Measurements from ENCODE around the gene ZNF888.
"Not testable (repeated sequence)": the region's sequence is repeated elsewhere in the genome, so short reads cannot be mapped to it uniquely, and the experiment has no call there.

ZNF888 gene

DNA sequence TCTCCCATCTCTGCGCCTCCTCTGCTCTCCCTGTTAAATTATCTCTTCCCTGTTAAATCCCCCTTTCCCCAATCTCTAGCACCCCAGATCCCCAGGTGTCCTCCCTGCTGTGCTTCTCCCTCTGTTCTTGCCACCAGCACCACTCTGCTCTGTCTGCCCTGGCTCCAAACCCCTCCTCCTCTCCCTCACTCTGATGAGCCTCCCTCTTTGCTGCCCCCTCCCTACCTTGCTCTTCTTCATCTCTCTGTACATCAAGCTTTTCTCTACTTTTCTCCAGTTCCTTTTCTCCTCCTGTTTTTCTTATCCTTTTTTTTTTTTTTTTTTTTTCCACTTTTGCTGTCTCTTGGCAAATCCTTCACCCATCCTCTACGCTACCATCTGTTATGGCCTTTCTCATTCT, 18.3 kb upstream of the ZNF888 start:
- not testable (repeated sequence) for DNase-seq

DNA sequence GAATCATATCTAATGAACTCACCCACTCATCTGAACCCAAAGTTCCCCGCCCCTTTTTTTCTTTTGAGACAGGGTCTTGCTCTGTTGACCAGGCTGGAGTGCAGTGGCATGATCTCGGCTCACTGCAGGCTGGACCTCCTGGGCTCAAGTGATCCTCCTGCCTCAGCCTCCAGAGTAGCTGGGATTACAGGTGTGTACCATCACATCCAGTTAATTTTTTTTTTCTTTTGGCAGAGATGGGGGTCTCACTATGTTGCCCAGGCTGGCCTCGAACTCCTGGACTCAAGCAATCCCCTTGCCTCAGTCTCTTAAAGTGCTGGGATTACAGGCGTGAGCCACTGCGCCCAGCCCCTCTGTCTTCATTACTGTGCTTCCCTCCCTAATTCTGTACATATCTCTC, 17.7 kb upstream of the ZNF888 start:
- DNase-seq, result not testable (repeated sequence)

DNA sequence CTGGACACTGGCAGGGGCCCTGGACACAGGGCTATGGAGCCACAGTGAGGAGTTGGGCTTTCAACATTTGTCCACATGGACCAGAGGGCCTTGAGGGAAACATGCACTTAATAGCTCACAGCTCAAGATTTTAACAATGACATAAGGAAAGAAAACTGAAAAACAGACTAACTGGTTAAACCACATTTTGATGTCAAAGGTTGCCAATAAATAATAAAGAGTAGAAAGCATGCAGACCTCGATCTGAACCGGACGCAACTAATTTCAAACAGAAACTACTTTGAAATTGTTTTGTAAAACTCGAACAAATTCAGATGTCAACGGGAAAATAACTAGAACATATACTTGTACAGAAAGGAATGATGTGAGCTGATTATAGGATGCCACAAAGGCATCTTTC, 15.5 kb upstream of the ZNF888 start:
- no peak for DNase-seq

DNA sequence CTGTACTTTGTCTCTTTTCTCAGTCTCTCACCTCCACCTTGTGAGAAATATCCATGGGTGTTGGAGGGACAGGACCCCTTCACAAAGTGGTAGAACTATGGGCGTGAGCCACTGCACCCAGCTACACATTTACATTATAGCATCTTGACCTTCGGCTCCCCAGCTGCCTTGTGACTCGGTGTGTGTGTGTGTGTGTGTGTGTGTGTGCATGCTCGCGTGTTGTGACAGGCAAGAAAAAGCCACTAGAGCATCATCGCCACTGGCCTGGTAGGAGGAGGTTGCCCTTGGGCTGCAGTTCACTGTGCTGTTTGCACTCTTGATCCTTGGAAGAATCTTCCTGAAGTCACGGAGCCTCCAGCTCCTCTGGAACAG, 13.7 kb upstream of the ZNF888 start:
- no peak for DNase-seq

DNA sequence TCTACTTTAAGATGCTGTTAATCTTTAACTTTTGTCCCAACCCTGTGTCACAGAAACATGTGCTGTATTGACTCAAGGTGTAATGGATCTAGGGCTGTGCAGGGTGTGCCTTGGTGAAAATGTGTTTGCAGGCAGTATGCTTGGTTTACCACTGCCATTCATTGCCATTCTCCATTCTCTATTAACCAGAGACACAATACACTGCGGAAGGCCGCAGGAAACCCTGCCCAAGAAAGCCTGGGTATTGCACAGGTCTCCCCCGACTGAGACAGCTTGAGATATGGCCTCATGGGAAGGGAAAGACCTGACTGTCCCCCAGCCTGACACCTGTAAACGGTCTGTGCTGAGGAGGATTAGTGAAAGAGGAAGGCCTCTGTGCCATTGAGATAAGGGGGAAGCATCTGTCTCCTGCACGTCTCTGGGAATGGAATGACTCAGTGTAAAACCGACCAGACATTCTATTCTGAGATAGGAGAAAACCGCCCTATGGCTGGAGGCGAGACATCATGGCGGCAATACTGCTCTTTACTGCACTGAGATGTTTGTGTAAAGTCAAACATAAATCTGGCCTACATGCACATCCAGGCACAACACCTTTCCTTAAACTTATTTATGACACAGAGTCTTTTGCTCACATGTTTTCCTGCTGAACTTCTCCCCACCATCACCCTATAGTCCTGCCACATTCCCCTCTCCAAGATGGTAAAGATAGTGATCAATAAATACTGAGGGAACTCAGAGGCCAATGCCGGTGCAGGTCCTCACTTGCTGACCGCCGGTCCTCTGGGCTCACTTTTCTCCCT, 13.1 kb upstream of the ZNF888 start:
- DNase-seq, result no peak

DNA sequence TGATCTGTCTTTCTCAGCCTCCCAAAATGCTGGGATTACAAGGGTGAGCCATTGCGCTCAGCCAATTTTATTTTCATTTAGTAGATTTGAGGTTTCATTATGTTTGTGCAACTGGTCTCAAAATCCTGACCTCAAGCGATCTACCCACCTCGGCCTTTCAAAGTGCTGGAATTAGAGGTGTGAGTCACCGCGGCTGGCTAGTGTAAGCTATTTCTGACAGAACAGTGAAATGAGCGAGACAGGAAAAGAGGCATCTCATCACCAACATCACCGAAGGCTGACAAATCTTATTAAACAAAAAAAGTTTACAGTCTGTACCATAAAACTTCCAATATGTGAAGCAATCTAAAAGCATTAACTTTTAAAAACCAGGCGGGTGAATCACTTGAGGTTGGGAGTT, 12.2 kb upstream of the ZNF888 start:
- no peak for DNase-seq

DNA sequence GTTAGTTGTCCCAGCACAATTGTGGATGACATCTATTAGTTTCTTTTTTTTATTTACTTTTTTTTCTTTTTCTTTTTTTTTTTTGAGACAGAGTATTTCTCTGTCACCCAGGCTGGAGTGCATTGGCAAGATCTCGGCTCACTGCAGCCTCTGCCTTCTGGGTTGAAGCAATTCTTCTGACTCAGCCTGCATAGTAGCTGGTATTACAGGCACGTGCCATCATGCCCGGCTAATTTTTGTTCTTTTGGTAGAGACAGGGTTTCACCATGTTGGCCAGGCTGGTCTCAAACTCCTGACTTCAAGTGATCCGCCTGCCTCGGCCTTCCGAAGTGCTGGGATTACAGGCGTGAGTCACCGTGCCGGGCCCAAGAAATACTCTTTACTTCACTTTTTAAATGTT, 1.4 kb upstream of the ZNF888 start:
- not testable (repeated sequence) for DNase-seq

DNA sequence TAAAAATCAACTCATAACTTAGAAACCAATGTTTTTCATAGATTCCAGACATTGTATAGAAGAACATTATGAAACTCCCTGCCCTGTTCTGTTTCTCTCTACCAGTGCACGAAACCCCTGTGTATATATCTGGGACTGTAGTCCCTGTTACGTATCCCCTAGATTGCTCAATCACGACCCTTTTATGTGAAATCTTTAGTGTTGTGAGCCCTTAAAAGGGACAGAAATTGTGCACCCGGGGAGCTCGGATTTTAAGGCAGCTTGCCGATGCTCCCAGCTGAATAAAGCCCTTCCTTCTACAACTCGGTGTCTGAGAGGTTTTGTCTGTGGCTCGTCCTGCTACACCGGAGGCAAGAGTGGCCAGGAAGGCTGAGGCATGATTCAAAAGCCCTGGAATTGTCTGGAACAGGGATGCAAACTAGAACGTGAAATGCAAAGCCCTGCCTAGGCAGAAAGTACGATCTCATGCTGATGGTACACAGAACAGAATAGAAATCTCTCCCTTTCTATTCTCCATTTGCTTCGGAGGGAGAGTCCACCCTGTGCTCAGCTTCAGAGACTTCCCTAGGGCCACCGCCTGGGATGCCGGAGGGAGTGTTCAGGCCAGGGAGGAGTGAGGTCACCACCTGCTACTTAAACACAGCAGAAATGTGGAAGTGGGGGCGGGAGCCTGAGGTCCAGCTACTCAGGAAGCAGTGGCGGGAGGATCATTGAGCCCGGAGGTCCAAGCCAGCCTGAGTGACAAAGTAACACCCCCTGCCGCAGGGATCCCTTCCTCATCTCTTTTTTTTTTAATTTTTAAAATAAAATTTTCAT, 758 bp upstream of the ZNF888 start:
- no peak for DNase-seq

DNA sequence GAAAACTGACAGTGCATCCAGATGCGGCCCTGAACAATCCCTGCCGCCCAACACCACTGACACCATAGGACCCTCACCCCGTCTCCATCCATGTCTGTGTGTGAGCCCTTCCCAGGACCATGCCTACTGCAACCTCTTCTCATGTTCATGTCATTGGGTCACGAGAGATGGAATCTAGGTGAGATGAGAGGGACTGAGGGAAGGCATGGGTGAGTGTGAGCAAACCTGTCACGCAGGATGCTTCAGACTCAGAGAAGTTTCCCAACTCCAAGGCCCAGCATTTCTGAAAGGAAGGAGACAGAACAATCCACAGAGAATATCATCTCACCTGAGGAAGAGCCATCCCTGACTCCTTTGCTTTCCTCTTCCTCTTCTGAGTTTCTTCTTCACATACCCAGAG, 5.7 kb downstream of the ZNF888 start:
- DNase-seq, result no peak

DNA sequence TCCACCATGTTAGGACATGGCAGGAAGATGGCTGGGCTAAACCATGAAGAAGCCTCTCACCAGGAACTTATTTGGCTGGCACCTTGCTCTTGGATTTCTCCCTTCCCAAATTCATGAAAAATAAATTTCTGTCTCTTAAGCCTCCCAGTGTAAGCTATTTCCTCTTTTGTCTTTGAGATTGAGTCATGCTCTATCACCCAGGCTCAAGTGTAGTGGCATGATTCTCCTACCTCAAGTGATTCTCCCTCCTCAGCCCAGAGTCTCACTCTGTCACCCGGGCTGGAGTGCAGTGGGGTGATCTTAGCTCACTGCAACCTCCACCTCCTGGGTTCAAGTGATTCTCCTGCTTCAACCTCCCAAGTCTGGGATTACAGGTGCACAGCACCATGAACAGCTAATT, 12.6 kb downstream of the ZNF888 start:
- DNase-seq, result no peak

DNA sequence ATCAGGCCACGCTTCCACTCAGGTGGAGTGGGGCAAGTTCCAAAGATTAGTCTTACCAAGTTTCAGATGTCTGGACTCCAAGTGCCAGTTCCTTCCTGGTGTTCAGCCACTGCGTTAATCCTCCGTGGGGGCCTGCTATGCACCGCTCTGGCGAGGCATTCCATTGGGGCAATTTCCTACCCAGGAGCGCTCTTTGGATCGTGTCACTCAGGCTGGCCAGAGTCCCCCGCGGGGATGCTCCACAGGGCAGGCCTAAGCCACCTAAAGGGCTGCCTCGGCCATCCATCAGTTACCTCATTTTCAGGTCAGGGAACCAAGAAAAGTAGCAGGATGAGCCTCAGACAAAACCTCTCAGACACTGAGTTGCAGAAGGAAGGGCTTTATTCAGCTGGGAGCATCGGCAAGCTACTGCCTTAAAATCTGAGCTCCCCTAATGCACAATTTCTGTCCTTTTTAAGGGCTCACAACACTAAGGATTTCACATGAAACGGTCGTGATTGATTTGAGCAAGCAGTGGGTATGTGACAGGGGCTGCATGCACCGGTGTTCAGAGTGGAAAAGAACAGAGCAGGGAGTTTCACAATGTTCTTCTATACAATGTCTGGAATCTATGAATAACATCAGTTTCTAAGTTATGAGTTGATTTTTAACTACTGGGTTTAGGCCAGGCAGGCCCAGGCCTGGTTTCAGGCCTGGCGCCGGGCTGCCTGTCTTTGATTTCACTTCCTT, 19.0 kb downstream of the ZNF888 start:
- not testable (repeated sequence) for DNase-seq

DNA sequence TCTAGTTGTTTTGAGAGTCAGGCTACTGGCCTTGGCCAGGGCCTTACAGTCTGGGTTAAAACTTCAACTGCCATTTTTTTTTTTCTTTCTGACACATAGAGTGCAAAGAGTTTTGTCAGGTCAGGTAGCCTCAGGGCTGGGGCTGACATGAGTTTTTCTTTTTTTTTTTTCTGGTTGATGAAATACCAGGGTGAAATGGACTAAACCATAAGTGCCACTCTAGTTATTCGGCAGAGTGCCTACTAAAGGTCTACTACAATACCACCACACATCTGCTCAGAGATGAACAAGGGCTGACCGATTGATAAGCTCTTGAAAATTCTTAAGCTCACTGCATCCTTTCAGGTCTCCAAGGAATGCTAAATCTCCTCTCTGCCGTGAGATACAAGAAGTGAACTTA, 21.4 kb downstream of the ZNF888 start:
- no peak for DNase-seq

DNA sequence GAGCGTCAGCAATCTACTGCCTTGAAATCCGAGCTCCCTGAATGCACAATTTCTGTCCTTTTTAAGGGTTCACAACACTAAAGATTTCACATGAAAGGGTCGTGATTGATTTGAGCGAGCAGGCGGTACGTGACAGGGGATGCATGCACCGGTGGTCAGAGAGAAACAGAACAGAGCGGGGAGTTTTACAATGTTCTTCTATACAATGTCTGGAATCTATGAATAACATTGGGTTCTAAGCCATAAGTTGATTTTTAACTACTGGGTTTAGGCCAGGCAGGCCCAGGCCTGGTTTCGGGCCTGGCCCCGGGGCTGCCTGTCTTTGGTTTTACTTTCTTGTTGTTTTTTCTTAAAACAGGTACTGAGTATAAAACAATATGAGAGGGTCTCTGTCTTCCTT, 24.6 kb downstream of the ZNF888 start:
- not testable (repeated sequence) for DNase-seq

DNA sequence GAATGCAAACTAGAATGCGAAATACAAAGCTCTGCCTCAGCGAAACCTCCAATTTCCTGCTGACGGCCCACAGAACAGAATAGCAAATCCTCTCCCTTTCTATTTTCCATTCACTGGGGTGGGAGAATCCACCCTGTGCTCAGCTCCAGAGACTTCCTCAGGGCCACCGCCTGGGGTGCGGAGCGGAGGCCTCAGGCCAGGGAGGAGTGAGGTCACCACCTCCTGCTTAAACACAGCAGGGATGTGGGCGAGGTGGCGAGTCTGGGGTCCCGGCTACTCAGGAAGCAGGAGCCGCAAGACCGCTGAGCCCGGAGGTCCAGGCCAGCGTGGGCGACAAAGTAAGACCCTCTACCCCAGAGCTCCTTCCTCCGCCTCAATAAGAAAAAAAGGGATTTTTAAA, 25.1 kb downstream of the ZNF888 start:
- DNase-seq, result no peak

DNA sequence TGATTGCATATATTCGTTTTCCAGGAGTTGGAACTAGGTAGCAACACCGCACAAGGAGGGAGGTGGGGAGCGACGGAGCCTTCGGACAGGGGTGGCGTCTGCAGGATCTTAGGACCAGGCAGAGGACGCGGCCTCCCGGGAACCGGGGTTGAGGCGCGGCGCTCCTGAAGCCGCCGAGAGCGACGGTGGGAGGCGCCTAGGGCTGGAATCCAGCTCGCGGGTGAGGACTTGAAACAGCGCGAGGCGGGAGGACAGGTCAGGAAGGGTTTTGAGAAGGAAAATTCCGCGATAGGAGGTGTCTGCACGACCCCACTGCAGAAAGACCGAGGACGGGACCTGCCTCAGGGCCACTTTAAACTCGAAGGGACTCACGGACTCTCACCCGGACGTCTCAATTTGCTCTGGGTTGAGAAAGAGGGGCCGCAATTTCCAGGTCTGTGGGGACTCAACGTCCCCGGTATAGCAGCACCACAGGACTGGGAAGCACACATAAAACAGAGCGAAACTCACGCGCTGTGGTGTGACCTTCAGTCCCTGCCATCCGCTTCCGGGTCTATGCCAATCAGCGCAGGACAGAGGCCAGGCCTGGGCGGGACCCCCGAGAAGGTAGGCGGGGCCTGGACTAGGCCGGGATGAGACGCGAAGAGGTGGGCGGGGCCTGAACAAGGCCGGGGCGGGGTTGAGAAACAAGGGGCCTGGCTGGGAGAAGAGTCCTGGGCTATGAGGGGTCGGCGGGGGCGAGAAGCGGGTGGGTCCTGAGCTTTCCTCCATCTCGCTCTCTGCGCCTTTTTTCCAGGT, 25.9 kb downstream of the ZNF888 start, which contains the start of gene ZNF320:
Gene ZNF320 (minus strand): TSS at position 498 of the 798 bp plus-strand sequence. CDS start 7,380 bp downstream, outside the sequence.
- DNase-seq, result peak; percentile 95 to 99

DNA sequence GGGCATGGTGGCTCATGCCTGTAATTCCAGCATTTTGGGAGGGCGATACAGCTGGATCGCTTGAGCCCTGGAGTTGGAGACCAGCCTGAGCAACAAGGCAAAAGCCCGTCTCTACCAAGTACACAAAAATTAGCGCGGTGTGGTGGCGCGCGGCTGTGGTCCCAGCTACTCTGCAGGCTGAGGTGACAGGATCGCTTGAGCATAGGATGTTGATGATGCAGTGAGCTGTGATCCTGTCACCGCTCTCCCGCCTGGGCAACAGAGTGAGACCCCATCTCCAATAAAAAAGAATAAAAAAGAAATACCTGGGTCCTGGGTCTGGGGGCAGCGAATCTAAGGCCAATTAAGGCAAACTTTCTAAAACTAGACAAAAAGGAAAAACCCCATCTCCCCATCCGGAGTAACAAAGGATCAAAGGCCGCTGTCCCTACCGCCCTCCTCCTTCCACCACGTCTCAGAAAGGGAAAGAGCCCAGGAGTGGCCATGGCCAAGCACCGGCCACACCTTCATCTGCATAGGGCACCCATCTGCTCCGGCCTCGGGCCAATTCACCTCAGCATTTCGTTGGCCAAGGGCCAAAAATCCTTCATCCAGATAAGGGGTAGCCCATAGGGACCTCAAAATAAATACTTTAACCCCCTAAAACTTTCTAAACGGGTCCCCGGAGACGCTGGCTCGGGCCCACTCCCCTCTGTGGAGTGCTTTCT, 26.6 kb downstream of the ZNF888 start:
- peak; percentile 38 to 47 for DNase-seq

DNA sequence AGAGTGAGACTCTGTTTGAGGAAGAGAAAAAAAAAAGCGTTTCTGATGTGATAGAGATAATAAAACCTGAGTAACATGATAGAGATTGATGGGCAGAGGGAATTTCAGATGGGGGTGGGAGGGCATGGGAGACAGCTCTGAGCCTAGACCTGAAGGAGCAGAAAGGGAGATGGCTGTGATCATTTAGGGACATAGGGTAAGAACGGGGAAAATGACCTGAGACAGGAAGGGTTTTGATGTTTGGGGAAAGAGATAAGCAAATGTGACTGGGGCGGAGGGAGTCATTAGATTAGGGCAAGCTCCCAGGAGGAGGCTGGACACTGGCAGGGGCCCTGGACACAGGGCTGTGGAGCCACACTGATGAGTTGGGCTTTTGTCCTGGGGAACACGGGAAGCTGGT, 31.9 kb downstream of the ZNF888 start:
- no peak for DNase-seq

DNA sequence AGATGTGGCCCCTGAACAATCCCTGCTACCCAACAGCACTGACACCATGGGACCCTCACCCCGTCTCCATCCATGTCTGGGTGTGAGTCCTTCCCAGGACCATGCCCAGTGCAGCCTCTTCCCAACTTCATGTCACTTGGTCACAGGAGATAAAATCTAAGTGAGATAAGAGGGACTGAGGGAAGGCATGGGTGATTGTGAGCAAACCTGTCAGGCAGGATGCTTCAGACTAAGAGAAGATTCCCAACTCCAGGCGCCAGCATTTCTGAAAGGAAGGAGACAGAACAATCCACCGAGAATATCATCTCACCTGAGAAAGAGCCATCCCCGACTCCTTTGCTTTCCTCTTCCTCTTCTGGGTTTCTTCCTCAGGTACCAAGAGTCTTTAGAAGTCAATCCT, 33.3 kb downstream of the ZNF888 start:
- no peak for DNase-seq

DNA sequence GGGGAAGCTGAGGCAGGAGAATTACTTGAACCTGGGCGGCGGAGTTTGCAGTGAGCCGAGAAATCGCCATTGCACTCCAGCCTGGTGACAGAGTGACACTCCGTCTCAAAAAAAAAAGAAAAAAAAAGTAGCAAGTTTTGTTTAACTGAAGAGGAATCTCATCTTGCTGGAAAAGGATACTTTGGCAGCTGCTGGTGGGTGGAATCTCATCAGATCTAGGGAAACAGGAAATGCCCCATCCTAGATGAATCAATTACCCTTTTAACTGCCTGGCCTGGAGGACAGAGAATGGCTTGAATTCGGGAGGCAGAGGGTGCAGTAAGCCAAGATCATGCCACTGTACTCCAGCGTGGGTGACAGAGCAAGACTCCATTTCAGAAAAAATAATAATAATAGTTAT, 34.2 kb downstream of the ZNF888 start:
- DNase-seq, result no peak

DNA sequence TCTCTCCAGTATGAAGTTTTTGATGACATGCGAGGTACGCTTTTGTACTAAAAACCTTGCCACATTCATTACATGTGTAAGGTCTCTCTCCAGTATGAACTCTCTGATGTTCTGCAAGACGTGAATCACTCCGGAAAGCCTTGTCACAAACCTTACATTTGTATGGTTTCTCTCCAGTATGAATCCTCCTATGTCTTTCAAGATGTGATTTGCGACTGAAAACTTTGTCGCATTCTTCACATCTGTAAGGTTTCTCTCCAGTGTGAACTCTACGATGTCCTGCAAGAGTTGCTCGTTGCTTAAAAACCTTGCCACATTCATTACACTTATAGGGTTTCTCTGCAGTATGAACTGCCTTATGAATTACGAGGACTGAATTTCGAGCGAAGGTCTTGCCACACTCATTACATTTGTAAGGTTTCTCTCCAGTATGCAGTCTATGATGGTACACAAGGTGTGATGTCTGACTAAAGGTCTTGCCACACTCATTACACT, 42.3 kb downstream of the ZNF888 start:
- DNase-seq, result no peak

DNA sequence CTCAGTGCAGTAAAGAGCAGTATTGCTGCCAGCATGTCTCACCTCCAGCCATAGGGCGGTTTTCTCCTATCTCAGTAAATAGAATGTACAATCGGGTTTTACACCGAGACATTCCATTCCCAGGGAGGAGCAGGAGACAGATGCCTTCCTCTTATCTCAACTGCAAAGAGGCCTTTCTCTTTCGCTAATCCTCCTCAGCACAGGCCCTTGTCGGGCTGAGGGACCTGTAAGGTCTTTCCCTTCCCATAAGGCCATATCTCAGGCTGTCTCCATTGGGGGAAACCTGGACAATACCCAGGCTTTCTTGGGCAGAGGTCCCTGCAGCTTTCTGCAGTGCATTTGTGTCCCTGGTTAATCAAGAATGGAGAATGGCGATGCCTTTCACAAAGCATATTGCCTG, 50.2 kb downstream of the ZNF888 start:
- not testable (repeated sequence) for DNase-seq

DNA sequence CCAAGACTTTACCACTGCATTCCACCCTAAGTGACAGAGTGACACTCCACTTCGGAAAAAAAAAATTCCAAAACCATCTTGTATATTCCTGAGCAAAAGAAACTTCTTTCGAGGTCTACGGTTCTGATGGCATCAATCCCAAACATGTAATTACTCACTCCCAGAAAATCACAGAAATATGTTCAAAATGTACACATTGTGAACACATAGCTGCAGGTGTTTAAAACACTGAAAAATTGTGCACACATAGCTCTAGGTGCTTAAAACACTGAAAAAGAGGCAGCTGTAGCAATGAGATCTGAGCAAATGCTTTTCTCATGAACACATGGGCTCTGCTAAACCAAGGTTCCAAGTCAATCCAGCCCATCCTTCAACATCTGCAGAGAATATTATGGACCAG, 51.8 kb downstream of the ZNF888 start:
- no peak for DNase-seq
